ENCODE data around the gene ESYT1.

Gene ESYT1

GRCh38 chr12:56150563-56150962, 22.5 kb downstream of the ESYT1 start (continued):
- peak; percentile 40; the same call in 1 of the 2 replicates for TF ChIP-seq ZNF398 (tag by site-specific recombination; IDR thresholded peaks at IDR 0.05)
- TF ChIP-seq, protein P1, sequence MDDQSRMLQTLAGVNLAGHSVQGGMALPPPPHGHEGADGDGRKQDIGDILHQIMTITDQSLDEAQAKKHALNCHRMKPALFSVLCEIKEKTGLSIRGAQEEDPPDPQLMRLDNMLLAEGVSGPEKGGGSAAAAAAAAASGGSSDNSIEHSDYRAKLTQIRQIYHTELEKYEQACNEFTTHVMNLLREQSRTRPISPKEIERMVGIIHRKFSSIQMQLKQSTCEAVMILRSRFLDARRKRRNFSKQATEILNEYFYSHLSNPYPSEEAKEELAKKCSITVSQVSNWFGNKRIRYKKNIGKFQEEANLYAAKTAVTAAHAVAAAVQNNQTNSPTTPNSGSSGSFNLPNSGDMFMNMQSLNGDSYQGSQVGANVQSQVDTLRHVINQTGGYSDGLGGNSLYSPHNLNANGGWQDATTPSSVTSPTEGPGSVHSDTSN (CRISPR knock-in tag; IDR thresholded peaks at IDR 0.05) = no peak
- TF ChIP-seq HOXD13 (CRISPR knock-in tag; IDR thresholded peaks at IDR 0.05; ENCODE audit: borderline replicate concordance) = no peak
- peak; percentile 54; the same call in 1 of the 2 replicates for TF ChIP-seq IKZF3 (tag by site-specific recombination; IDR thresholded peaks at IDR 0.05)
- peak; percentile 87; the same call in 1 of the 2 replicates for TF ChIP-seq ZNF624 (tag by site-specific recombination; IDR thresholded peaks at IDR 0.05)
- TF ChIP-seq, protein P2, sequence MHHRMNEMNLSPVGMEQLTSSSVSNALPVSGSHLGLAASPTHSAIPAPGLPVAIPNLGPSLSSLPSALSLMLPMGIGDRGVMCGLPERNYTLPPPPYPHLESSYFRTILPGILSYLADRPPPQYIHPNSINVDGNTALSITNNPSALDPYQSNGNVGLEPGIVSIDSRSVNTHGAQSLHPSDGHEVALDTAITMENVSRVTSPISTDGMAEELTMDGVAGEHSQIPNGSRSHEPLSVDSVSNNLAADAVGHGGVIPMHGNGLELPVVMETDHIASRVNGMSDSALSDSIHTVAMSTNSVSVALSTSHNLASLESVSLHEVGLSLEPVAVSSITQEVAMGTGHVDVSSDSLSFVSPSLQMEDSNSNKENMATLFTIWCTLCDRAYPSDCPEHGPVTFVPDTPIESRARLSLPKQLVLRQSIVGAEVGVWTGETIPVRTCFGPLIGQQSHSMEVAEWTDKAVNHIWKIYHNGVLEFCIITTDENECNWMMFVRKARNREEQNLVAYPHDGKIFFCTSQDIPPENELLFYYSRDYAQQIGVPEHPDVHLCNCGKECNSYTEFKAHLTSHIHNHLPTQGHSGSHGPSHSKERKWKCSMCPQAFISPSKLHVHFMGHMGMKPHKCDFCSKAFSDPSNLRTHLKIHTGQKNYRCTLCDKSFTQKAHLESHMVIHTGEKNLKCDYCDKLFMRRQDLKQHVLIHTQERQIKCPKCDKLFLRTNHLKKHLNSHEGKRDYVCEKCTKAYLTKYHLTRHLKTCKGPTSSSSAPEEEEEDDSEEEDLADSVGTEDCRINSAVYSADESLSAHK (tag by site-specific recombination; IDR thresholded peaks at IDR 0.05) = peak; percentile 34; the same call in 1 of the 2 replicates
- no peak for TF ChIP-seq CTCF (tag by site-specific recombination; IDR thresholded peaks at IDR 0.05)
- TF ChIP-seq ZNF350 (tag by site-specific recombination; IDR thresholded peaks at IDR 0.05) = no peak
- no peak for TF ChIP-seq ZNF837 (tag by site-specific recombination; IDR thresholded peaks at IDR 0.05)
- no peak for TF ChIP-seq ZNF623 (tag by site-specific recombination; IDR thresholded peaks at IDR 0.05)
- TF ChIP-seq ZNF560 (tag by site-specific recombination; IDR thresholded peaks at IDR 0.05; ENCODE audit: borderline replicate concordance) = no peak
- TF ChIP-seq, protein P3, sequence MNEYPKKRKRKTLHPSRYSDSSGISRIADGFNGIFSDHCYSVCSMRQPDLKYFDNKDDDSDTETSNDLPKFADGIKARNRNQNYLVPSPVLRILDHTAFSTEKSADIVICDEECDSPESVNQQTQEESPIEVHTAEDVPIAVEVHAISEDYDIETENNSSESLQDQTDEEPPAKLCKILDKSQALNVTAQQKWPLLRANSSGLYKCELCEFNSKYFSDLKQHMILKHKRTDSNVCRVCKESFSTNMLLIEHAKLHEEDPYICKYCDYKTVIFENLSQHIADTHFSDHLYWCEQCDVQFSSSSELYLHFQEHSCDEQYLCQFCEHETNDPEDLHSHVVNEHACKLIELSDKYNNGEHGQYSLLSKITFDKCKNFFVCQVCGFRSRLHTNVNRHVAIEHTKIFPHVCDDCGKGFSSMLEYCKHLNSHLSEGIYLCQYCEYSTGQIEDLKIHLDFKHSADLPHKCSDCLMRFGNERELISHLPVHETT (tag by site-specific recombination; IDR thresholded peaks at IDR 0.05) = no peak
- no peak for TF ChIP-seq ZNF513 (tag by site-specific recombination; IDR thresholded peaks at IDR 0.05)
- no peak for TF ChIP-seq ZNF132 (tag by site-specific recombination; IDR thresholded peaks at IDR 0.05; ENCODE audit: borderline replicate concordance)
- TF ChIP-seq ZFP41 (tag by site-specific recombination; IDR thresholded peaks at IDR 0.05; ENCODE audit: borderline replicate concordance) = no peak
- no peak for TF ChIP-seq ZFP37 (tag by site-specific recombination; IDR thresholded peaks at IDR 0.05)
- TF ChIP-seq ZBTB17 (tag by site-specific recombination; IDR thresholded peaks at IDR 0.05) = no peak
- no peak for TF ChIP-seq ZBTB49 (tag by site-specific recombination; IDR thresholded peaks at IDR 0.05; ENCODE audit: low read depth)
- TF ChIP-seq ZNF221 (tag by site-specific recombination; IDR thresholded peaks at IDR 0.05; ENCODE audit: borderline replicate concordance) = peak; percentile 91; the same call in 1 of the 2 replicates
- TF ChIP-seq, protein P4, sequence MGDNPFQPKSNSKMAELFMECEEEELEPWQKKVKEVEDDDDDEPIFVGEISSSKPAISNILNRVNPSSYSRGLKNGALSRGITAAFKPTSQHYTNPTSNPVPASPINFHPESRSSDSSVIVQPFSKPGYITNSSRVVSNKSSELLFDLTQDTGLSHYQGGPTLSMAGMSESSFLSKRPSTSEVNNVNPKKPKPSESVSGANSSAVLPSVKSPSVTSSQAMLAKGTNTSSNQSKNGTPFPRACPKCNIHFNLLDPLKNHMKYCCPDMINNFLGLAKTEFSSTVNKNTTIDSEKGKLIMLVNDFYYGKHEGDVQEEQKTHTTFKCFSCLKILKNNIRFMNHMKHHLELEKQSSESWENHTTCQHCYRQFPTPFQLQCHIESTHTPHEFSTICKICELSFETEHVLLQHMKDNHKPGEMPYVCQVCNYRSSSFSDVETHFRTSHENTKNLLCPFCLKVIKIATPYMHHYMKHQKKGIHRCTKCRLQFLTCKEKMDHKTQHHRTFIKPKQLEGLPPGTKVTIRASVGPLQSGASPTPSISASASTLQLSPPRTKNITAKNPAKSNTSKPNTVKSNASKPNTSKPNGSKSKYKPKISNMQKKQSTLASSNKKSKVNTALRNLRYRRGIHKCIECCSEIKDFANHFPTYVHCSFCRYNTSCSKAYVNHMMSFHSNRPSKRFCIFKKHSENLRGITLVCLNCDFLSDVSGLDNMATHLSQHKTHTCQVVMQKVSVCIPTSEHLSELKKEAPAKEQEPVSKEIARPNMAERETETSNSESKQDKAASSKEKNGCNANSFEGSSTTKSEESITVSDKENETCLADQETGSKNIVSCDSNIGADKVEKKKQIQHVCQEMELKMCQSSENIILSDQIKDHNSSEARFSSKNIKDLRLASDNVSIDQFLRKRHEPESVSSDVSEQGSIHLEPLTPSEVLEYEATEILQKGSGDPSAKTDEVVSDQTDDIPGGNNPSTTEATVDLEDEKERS (tag by site-specific recombination; IDR thresholded peaks at IDR 0.05) = no peak
- TF ChIP-seq, protein P5, sequence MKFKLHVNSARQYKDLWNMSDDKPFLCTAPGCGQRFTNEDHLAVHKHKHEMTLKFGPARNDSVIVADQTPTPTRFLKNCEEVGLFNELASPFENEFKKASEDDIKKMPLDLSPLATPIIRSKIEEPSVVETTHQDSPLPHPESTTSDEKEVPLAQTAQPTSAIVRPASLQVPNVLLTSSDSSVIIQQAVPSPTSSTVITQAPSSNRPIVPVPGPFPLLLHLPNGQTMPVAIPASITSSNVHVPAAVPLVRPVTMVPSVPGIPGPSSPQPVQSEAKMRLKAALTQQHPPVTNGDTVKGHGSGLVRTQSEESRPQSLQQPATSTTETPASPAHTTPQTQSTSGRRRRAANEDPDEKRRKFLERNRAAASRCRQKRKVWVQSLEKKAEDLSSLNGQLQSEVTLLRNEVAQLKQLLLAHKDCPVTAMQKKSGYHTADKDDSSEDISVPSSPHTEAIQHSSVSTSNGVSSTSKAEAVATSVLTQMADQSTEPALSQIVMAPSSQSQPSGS (tag by site-specific recombination; IDR thresholded peaks at IDR 0.05; ENCODE audit: low read depth) = peak; percentile 42
